GM12878 (cell line): ENCODE results near the gene SLC34A3. TPM values are rescaled to one million over a fixed set of nuclear protein-coding genes. Genes with fewer than 3 reads are reported as not detected.

Experiments used
- BHLHE40 ChIP-seq, 2 experiments: fragments of 450-650 bp in 1 of 2; IDR thresholded peaks; 2 replicates each; pipeline ENCODE4 v1.6.1; 2011 to 2017; ENCODE audit warnings: low read depth in 2 of 2, borderline replicate concordance in 1 of 2, improper control_type of control experiment in 1 of 2, low read length in 1 of 2, mild to moderate bottlenecking in 1 of 2
- BRCA1 ChIP-seq: IDR thresholded peaks from 2 replicates; pipeline ENCODE4 v1.6.1; 2011; ENCODE audit warnings: low read depth, low read length, improper control_type of control experiment
- CBFB ChIP-seq: IDR thresholded peaks from 2 replicates; pipeline ENCODE4 v1.6.1; 2016; ENCODE audit warnings: antibody characterized with exemption, low read depth
- EP300 ChIP-seq, 2 experiments: fragments of 150-350 bp in 1 of 2; IDR thresholded peaks; 2 replicates each; pipeline ENCODE4 v1.6.1; 2011 to 2012; ENCODE audit warnings: low read depth in 2 of 2, low read length in 2 of 2, borderline replicate concordance in 1 of 2, improper control_type of control experiment in 1 of 2, inconsistent platforms in 1 of 2; ENCODE audit not compliant: control insufficient read depth in 1 of 2
- HDAC6 ChIP-seq: fragments of 200-600 bp; sonication (generic); IDR thresholded peaks from one replicate; pipeline ENCODE4 v1.8.0; 2017; ENCODE audit warnings: antibody characterized with exemption; ENCODE audit not compliant: unreplicated experiment
- MYC ChIP-seq: IDR thresholded peaks from 2 replicates; pipeline ENCODE4 v1.6.1; 2011; ENCODE audit warnings: mild to moderate bottlenecking, low read length, moderate library complexity, inconsistent platforms; ENCODE audit not compliant: insufficient read depth, insufficient replicate concordance, insufficient read length, severe bottlenecking
- POLR2AphosphoS5 ChIP-seq: IDR thresholded peaks from 2 replicates; pipeline ENCODE4 v1.6.1; 2011; ENCODE audit warnings: mild to moderate bottlenecking, low read length, inconsistent platforms
- POU2F2 ChIP-seq: IDR thresholded peaks from 3 replicates; pipeline ENCODE4 v1.6.1; 2011; ENCODE audit warnings: low read depth, mild to moderate bottlenecking, low read length, borderline replicate concordance
- SP1 ChIP-seq: IDR thresholded peaks from one replicate; pipeline ENCODE4 v1.6.1; 2011; ENCODE audit warnings: low read depth, low read length
- WRNIP1 ChIP-seq: IDR thresholded peaks from 2 replicates; pipeline ENCODE4 v1.6.1; 2011; ENCODE audit warnings: low read depth, low read length, improper control_type of control experiment, borderline replicate concordance
- ZNF24 ChIP-seq: fragments of 450-650 bp; IDR thresholded peaks from 2 replicates; pipeline ENCODE4 v1.6.1; 2017; ENCODE audit warnings: antibody characterized with exemption, mild to moderate bottlenecking
- polyA plus RNA-seq, 11 experiments: library from polyadenylated mRNA; depleted of rRNA in 4 of 11; unstranded in 6 of 11; stranded (reverse) in 5 of 11; fragments of >200 nt; fragmentation: Nextera tagmentation in 4 of 11; fragmentation: Illumina TruSeq in 1 of 11; extraction: Ambion mirVana in 4 of 11; extraction: Trizol in 1 of 11; gene quantifications; 1 replicate in 1 of 11; 2 replicates in 10 of 11; pipeline versions ENCODE4 v1.2.1 to v1.2.3, GENCODE V29; 2011 to 2016; ENCODE audit warnings: inconsistent platforms in 2 of 11, missing spikeins in 2 of 11, low read depth in 1 of 11
- total RNA-seq, 4 experiments: library from RNA; depleted of rRNA in 3 of 4; stranded (reverse); fragments of >200 nt in 3 of 4; fragmentation: Illumina TruSeq in 1 of 4; extraction: Trizol in 1 of 4; gene quantifications; 2 replicates each; pipeline versions ENCODE4 v1.2.1 to v1.2.3, GENCODE V29; 2013 to 2021
- TF ChIP-seq, protein P1 (sequence below): fragments of 450-650 bp; IDR thresholded peaks from 2 replicates; pipeline ENCODE4 v1.6.1; 2017; ENCODE audit warnings: antibody characterized with exemption, mild to moderate bottlenecking, moderate library complexity
- TF ChIP-seq, protein P2 (sequence below): fragments of 450-650 bp; IDR thresholded peaks from 2 replicates; pipeline ENCODE4 v1.6.1; 2017; ENCODE audit warnings: mild to moderate bottlenecking, low read depth, inconsistent platforms; ENCODE audit not compliant: poor library complexity, severe bottlenecking
- TF ChIP-seq, protein P3 (sequence below): fragments of 450-650 bp; IDR thresholded peaks from 2 replicates; pipeline ENCODE4 v1.6.1; 2016; ENCODE audit warnings: mild to moderate bottlenecking
- TF ChIP-seq, protein P4 (sequence below): IDR thresholded peaks from 2 replicates; pipeline ENCODE4 v1.6.1; 2011; ENCODE audit warnings: low read depth, mild to moderate bottlenecking, low read length, moderate library complexity, borderline replicate concordance; ENCODE audit errors: extremely low read depth
- TF ChIP-seq, protein P5 (sequence below): fragments of 150-350 bp; IDR thresholded peaks from 2 replicates; pipeline ENCODE4 v1.6.1; 2014; ENCODE audit warnings: mild to moderate bottlenecking, low read depth, low read length
- TF ChIP-seq, protein P6 (sequence below): IDR thresholded peaks from 2 replicates; pipeline ENCODE4 v1.6.1; 2011; ENCODE audit warnings: borderline replicate concordance, low read depth, mild to moderate bottlenecking, moderate library complexity, low read length; ENCODE audit not compliant: insufficient read depth, poor library complexity, severe bottlenecking

The SLC34A3 gene
- total and polyA plus RNA-seq, 10 of the 15 experiments (the other 5 are each of a cell fraction or from before 2014, with no cell fraction given): not detected

DNA sequence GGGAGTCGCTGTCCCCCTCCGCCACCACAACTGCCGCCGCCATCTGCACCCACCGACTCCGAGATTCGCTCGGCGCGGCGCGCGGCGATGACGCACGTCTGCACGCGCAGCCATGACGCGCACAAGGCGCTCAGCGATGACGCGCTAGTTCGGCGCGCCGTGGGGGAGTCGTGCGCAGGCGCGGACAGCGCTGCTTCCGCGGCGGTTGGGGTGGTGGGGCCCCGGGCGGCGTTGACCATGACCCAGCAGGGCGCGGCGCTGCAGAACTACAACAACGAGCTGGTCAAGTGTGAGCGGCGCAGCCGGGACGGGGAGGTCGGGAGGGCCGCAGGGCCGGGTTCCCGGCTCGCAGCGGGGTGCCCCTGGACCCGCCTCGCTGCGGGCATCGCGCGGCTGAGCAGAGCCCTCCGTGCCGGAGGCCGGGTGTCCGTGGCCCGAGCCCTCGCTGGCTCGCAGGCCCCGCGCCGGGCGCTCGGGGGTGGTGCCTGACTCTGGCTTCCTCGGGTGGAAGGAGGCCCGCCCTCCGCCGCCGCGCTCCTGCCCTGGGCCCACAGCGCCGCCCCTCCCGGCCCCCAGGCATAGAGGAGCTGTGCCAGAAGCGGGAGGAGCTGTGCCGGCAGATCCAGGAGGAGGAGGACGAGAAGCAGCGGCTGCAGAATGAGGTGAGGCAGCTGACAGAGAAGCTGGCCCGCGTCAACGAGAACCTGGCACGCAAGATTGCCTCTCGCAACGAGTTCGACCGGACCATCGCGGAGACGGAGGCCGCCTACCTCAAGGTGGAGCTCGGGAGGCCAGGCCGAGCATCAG, 42.0 kb upstream of the SLC34A3 start, which contains the start of the genes ANAPC2 and SSNA1 (continued):
- TF ChIP-seq, protein P1, sequence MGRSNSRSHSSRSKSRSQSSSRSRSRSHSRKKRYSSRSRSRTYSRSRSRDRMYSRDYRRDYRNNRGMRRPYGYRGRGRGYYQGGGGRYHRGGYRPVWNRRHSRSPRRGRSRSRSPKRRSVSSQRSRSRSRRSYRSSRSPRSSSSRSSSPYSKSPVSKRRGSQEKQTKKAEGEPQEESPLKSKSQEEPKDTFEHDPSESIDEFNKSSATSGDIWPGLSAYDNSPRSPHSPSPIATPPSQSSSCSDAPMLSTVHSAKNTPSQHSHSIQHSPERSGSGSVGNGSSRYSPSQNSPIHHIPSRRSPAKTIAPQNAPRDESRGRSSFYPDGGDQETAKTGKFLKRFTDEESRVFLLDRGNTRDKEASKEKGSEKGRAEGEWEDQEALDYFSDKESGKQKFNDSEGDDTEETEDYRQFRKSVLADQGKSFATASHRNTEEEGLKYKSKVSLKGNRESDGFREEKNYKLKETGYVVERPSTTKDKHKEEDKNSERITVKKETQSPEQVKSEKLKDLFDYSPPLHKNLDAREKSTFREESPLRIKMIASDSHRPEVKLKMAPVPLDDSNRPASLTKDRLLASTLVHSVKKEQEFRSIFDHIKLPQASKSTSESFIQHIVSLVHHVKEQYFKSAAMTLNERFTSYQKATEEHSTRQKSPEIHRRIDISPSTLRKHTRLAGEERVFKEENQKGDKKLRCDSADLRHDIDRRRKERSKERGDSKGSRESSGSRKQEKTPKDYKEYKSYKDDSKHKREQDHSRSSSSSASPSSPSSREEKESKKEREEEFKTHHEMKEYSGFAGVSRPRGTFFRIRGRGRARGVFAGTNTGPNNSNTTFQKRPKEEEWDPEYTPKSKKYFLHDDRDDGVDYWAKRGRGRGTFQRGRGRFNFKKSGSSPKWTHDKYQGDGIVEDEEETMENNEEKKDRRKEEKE: 0 out of 2 replicates have a peak, but pooled peaks have one; percentile 20
- TF ChIP-seq, protein P2, sequence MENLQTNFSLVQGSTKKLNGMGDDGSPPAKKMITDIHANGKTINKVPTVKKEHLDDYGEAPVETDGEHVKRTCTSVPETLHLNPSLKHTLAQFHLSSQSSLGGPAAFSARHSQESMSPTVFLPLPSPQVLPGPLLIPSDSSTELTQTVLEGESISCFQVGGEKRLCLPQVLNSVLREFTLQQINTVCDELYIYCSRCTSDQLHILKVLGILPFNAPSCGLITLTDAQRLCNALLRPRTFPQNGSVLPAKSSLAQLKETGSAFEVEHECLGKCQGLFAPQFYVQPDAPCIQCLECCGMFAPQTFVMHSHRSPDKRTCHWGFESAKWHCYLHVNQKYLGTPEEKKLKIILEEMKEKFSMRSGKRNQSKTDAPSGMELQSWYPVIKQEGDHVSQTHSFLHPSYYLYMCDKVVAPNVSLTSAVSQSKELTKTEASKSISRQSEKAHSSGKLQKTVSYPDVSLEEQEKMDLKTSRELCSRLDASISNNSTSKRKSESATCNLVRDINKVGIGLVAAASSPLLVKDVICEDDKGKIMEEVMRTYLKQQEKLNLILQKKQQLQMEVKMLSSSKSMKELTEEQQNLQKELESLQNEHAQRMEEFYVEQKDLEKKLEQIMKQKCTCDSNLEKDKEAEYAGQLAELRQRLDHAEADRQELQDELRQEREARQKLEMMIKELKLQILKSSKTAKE: no peak
- TF ChIP-seq WRNIP1: no peak
- peak; percentile 65 for TF ChIP-seq BRCA1
- TF ChIP-seq, protein P3, sequence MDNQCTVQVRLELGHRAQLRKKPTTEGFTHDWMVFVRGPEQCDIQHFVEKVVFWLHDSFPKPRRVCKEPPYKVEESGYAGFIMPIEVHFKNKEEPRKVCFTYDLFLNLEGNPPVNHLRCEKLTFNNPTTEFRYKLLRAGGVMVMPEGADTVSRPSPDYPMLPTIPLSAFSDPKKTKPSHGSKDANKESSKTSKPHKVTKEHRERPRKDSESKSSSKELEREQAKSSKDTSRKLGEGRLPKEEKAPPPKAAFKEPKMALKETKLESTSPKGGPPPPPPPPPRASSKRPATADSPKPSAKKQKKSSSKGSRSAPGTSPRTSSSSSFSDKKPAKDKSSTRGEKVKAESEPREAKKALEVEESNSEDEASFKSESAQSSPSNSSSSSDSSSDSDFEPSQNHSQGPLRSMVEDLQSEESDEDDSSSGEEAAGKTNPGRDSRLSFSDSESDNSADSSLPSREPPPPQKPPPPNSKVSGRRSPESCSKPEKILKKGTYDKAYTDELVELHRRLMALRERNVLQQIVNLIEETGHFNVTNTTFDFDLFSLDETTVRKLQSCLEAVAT: no peak
- TF ChIP-seq, protein P4, sequence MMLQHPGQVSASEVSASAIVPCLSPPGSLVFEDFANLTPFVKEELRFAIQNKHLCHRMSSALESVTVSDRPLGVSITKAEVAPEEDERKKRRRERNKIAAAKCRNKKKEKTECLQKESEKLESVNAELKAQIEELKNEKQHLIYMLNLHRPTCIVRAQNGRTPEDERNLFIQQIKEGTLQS: peak; percentile 100
- TF ChIP-seq POLR2AphosphoS5: peak; percentile 82; the same call in 1 of the 2 replicates
- peak; percentile 14 to 49; a peak in 1 of 4 replicates for TF ChIP-seq EP300 (IDR thresholded peaks at IDR 0.05; ENCODE audit: borderline replicate concordance in 1 of 2, control insufficient read depth in 1 of 2, low read depth in 2 of 2, low read length in 2 of 2)
- 0 out of 2 replicates have a peak, but pooled peaks have one; percentile 47 for TF ChIP-seq ZNF24
- peak; percentile 70 for TF ChIP-seq POU2F2
- TF ChIP-seq BHLHE40 (IDR thresholded peaks at IDR 0.05; ENCODE audit: borderline replicate concordance in 1 of 2, low read depth in 2 of 2, low read length in 1 of 2): peak; percentile 95 to 98
- peak; percentile 45 for TF ChIP-seq MYC
- TF ChIP-seq, protein P5, sequence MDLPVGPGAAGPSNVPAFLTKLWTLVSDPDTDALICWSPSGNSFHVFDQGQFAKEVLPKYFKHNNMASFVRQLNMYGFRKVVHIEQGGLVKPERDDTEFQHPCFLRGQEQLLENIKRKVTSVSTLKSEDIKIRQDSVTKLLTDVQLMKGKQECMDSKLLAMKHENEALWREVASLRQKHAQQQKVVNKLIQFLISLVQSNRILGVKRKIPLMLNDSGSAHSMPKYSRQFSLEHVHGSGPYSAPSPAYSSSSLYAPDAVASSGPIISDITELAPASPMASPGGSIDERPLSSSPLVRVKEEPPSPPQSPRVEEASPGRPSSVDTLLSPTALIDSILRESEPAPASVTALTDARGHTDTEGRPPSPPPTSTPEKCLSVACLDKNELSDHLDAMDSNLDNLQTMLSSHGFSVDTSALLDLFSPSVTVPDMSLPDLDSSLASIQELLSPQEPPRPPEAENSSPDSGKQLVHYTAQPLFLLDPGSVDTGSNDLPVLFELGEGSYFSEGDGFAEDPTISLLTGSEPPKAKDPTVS: 0 out of 2 replicates have a peak, but pooled peaks have one; percentile 60
- TF ChIP-seq CBFB: peak; percentile 21; the same call in 1 of the 2 replicates
- TF ChIP-seq, protein P6, sequence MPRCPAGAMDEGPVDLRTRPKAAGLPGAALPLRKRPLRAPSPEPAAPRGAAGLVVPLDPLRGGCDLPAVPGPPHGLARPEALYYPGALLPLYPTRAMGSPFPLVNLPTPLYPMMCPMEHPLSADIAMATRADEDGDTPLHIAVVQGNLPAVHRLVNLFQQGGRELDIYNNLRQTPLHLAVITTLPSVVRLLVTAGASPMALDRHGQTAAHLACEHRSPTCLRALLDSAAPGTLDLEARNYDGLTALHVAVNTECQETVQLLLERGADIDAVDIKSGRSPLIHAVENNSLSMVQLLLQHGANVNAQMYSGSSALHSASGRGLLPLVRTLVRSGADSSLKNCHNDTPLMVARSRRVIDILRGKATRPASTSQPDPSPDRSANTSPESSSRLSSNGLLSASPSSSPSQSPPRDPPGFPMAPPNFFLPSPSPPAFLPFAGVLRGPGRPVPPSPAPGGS: no peak
- peak; percentile 81 for TF ChIP-seq SP1
- no peak for TF ChIP-seq HDAC6
